Left lung (tissue), 10 donors: ENCODE measurements around the gene TEK. TPM values are rescaled to one million over a fixed set of nuclear protein-coding genes. Genes with fewer than 3 reads are reported as not detected.

Source experiments
- ATAC-seq: fragments of 200-7000 bp; cut with Tn5 transposase; one replicate; pipeline ENCODE4 v1.9.1; 2020; ENCODE audit warnings: moderate library complexity
- DNase-seq, 4 donors: peaks; one replicate each; pipeline ENCODE4 v3.0.0-alpha.2; 2013 to 2020
- H3K27ac ChIP-seq, 2 donors: fragments of 200-600 bp; sonication (generic) in 1 of 2; one replicate each; pipeline versions ENCODE4 v1.5.0 to v1.8.0; 2020 to 2021
- H3K27me3 ChIP-seq, 2 donors: fragments of 200-600 bp; sonication (generic) in 1 of 2; one replicate each; pipeline versions ENCODE4 v1.5.0 to v1.8.0; 2020 to 2021
- H3K36me3 ChIP-seq, 2 donors: fragments of 200-600 bp; sonication (generic) in 1 of 2; one replicate each; pipeline versions ENCODE4 v1.5.0 to v1.8.0; 2020 to 2021
- H3K4me1 ChIP-seq, 2 donors: fragments of 200-600 bp; one replicate each; pipeline ENCODE4 v1.8.0; 2021
- H3K4me3 ChIP-seq, 2 donors: fragments of 200-600 bp; sonication (generic) in 1 of 2; one replicate each; pipeline versions ENCODE4 v1.5.0 to v1.8.0; 2020 to 2021; ENCODE audit warnings: mild to moderate bottlenecking in 1 of 2
- H3K9me3 ChIP-seq, 2 donors: fragments of 200-600 bp; sonication (generic) in 1 of 2; one replicate each; pipeline versions ENCODE4 v1.5.0 to v1.8.0; 2020 to 2021
- intact Hi-C, 2 donors: fragments of 100-400 bp; cut with DNase I; formaldehyde crosslinking; loops; one replicate each; pipeline versions ENCODE4 v1.11.2 to v1.14.2; 2022
- polyA plus RNA-seq, 6 donors: library from polyadenylated mRNA; unstranded; fragments of 120-200 nt; gene quantifications; one replicate each; pipeline ENCODE4 v1.2.1, GENCODE V29; 2013; ENCODE audit not compliant: insufficient read length in 6 of 6
- total RNA-seq, 2 donors: library from RNA; stranded (reverse); fragmentation: NEBNext Ultra II Directional; extraction: Animal tissue kit (Norgen Biotek cat#: 25700); gene quantifications; one replicate each; pipeline ENCODE4 v1.2.1, GENCODE V29; 2021
- TF ChIP-seq, protein P1 (sequence below), 2 donors: fragments of 200-600 bp; sonication (generic) in 1 of 2; IDR thresholded peaks; one replicate each; pipeline versions ENCODE4 v1.5.0 to v1.8.0; 2021; ENCODE audit warnings: antibody characterized with exemption in 2 of 2
- donor health status: DM: no; HTN: yes; CAD: no.
- donor health status: DM: no; HTN: no; CAD: no.

TEK gene
- total and polyA plus RNA-seq, 8 donors: 20.3 to 55.6 (median 42.1) TPM

DNA sequence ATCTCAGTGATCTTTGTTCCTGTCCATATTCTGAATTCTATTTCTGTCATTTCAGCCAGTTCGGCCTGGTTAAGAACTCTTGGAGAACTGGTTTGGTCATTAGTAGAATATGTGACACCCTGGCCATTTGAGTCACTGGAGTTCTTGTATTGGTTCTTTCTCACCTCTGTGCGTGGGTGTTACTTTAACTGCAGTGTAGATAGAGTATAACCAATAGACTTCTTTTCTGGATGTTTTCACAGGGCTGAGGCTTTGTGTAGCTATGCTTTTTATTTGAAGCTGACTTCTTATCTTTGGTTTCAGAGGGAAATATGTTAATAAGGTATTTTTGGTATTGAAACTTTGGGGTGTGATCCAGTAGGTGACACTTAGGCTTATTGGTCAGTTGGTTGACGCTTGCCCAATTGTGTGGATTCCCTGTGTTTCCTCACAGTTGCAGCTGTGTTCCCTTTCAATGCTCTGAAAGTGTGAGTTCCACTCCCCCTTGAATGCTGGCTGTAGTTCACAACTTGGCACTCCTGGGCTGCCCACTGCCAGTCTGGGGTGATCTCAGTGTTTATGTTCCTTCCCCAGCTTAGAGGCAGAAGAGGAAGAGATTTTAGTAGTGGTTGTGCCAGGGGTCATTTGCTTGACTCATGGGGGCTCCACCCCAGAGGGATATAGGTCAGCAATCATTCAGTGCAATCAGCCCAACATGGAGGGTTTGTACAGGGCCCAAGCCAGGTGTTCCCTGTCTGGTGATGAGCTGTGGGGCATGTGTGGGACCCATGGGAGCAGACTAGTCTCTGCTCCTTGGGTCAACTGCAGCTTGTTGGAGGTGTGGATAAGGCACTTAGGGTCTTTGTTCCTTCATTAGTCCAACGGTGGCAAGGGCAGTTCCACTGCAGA is 34.9 kb upstream of the TEK start:
- Histone ChIP-seq H3K36me3 (no peaks in the 10 kb centered on the region), H3K27ac (no peak overlapping the region), H3K27me3 (no peaks in the 10 kb centered on the region), H3K9me3 (no peaks in the 10 kb centered on the region), H3K4me1 (no peaks in the 10 kb centered on the region), H3K4me3 (no peak overlapping the region)
- intact Hi-C loops: no loop called here
- ATAC-seq: no peak
- no peak for DNase-seq
- TF ChIP-seq, protein P1, sequence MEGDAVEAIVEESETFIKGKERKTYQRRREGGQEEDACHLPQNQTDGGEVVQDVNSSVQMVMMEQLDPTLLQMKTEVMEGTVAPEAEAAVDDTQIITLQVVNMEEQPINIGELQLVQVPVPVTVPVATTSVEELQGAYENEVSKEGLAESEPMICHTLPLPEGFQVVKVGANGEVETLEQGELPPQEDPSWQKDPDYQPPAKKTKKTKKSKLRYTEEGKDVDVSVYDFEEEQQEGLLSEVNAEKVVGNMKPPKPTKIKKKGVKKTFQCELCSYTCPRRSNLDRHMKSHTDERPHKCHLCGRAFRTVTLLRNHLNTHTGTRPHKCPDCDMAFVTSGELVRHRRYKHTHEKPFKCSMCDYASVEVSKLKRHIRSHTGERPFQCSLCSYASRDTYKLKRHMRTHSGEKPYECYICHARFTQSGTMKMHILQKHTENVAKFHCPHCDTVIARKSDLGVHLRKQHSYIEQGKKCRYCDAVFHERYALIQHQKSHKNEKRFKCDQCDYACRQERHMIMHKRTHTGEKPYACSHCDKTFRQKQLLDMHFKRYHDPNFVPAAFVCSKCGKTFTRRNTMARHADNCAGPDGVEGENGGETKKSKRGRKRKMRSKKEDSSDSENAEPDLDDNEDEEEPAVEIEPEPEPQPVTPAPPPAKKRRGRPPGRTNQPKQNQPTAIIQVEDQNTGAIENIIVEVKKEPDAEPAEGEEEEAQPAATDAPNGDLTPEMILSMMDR (IDR thresholded peaks at IDR 0.05): no peak

DNA sequence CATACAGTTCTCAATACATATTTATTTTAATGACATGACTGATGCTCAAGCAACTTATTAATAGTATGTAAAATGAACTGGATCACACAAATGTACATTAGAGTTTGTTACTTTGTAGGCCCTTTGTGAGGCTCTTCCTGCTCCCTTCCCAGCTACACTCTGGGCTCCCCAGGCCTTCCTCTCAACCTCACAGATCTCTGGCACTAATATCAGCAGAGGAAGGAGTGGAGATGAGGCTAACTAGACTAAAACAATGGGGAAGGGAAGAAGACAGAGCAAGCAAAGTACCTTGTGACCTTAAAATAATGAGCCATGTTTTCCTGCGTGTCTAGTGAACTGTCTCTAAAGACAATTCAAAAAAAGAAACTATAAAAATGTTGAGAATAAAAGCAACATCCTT is 30.3 kb upstream of the TEK start:
- H3K36me3 ChIP-seq: no peaks in the 10 kb centered on the region
- H3K27ac ChIP-seq: no peak overlapping the region
- no peaks in the 10 kb centered on the region for H3K4me1 ChIP-seq
- no peak overlapping the region for H3K4me3 ChIP-seq
- no peaks in the 10 kb centered on the region for H3K9me3 ChIP-seq
- H3K27me3 ChIP-seq: no peaks in the 10 kb centered on the region
- TF ChIP-seq, protein P1 (IDR thresholded peaks at IDR 0.05): no peak
- no peak for ATAC-seq
- DNase-seq: no peak
- intact Hi-C loops: no loop called here

DNA sequence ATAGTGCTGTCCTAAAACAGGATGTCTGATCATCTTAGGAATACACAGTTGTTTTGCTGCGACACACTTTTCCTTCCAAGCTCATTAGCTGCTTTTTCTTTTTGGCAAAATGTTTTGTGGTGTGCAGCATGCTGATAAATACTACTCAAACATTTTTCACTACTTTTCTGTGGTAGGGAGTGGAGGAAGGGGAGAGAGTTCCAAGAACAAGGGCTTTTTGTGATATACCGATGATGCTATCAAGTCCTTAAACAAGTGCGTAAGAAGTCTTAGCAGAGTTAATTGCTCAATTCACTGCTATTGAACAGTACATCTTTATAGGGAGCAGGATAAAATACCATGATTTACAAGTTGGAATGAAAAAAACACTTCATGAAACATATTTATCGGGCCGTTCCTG is 23.6 kb upstream of the TEK start:
- H3K9me3 ChIP-seq: no peaks in the 10 kb centered on the region
- H3K27ac ChIP-seq: peak overlapping the region in 1 of 2 donors; percentile 30
- H3K36me3 ChIP-seq: no peaks in the 10 kb centered on the region
- H3K27me3 ChIP-seq: no peaks in the 10 kb centered on the region
- H3K4me1 ChIP-seq: no peaks in the 10 kb centered on the region
- no peak for DNase-seq
- intact Hi-C loops: no loop called here
- no peak overlapping the region for H3K4me3 ChIP-seq
- TF ChIP-seq, protein P1 (IDR thresholded peaks at IDR 0.05): no peak
- ATAC-seq: no peak

DNA sequence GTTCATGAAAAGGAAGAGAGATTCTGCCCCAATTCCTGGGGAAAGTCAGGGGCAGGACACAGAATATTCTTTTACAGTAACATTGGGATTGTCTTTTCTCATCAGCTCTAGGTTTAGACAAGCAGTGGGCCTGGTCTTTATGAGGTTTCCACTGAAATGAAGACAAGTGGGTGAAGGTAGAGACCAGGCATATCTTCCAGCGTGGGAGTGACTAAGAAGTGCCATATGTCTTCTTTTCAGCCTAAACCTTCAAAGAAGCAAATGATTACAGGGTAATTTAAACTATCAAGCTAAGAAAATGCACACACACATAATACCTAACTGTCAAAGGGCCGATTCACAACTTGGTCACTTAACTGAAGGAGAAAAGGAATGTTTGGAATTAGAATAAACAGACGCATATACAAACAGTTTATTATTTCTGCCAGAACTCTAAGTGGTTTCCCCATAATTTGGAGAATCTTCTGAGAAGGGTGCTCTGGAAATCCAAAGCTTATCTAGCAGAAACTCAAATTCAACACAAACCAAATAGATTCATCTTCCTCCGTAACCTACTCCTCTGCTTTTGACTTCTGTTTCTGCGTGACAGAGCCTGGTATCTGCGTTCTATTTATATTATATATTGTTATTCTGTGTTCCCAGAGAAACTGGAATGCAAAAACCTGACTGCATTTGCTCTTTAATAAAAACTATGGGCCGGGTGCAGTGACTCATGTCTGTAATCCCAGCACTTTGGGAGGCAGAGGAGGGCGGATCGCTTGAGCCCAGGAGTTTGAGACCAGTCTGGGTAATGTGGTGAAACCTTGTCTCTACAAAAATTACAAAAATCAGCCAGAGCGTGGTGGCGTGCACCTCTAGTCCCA is 22.0 kb upstream of the TEK start:
- H3K4me3 ChIP-seq: no peak overlapping the region
- ATAC-seq: no peak

More for the DNA sequence above, 22.0 kb upstream of the TEK start:
- Histone ChIP-seq H3K27me3 (no peaks in the 10 kb centered on the region), H3K27ac (no peak overlapping the region), H3K36me3 (no peaks in the 10 kb centered on the region), H3K4me1 (no peaks in the 10 kb centered on the region), H3K9me3 (no peaks in the 10 kb centered on the region)
- intact Hi-C loops: no loop called here
- peak in 1 of 4 donors; percentile 30 for DNase-seq
- TF ChIP-seq, protein P1 (IDR thresholded peaks at IDR 0.05): no peak
